Measurements from ENCODE around the gene DPEP2.
A peak's percentile ranks its signal among the peaks of the same experiment; 100 is the strongest.
"Not testable (repeated sequence)": the region's sequence is repeated elsewhere in the genome, so short reads cannot be mapped to it uniquely, and the experiment has no call there.

DPEP2 gene

GRCh38 chr16:67972285-67972684 lies 27.0 kb downstream of the DPEP2 start:
- not testable (repeated sequence) for DNase-seq

GRCh38 chr16:67971111-67971510 lies 28.2 kb downstream of the DPEP2 start:
- no peak for DNase-seq

- DNase-seq, result no peak
These were observed 29.8 kb downstream of the DPEP2 start for GRCh38 chr16:67969254-67970039.

- peak; percentile 82 for DNase-seq
These were observed 30.7 kb downstream of the DPEP2 start, which contains the start of gene SLC12A4 for GRCh38 chr16:67968400-67969253. TSS of gene SLC12A4 (minus strand) at chr16:67968637. CDS start at chr16:67968553, 84 bp downstream.

- DNase-seq, result no peak
These were observed 31.3 kb downstream of the DPEP2 start for GRCh38 chr16:67967958-67968399.

- peak; percentile 31 for DNase-seq
These were observed 31.9 kb downstream of the DPEP2 start for GRCh38 chr16:67967183-67967957.

GRCh38 chr16:67966549-67967182 lies 32.6 kb downstream of the DPEP2 start:
- DNase-seq, result no peak

- DNase-seq, result no peak
These were observed 33.4 kb downstream of the DPEP2 start for GRCh38 chr16:67965668-67966548.

- no peak for DNase-seq
These were observed 34.7 kb downstream of the DPEP2 start for GRCh38 chr16:67964477-67965131.

GRCh38 chr16:67963662-67964321 lies 35.5 kb downstream of the DPEP2 start:
- no peak for DNase-seq

GRCh38 chr16:67963292-67963661 lies 36.0 kb downstream of the DPEP2 start:
- DNase-seq, result no peak

- DNase-seq, result no peak
These were observed 37.1 kb downstream of the DPEP2 start for GRCh38 chr16:67962135-67962534.

GRCh38 chr16:67961551-67961957 lies 37.7 kb downstream of the DPEP2 start:
- no peak for DNase-seq

- no peak for DNase-seq
These were observed 39.6 kb downstream of the DPEP2 start for GRCh38 chr16:67959536-67960329.

- no peak for DNase-seq
These were observed 41.7 kb downstream of the DPEP2 start for GRCh38 chr16:67957622-67958021.

GRCh38 chr16:67954421-67955196 lies 44.7 kb downstream of the DPEP2 start:
- no peak for DNase-seq

GRCh38 chr16:67953641-67954375 lies 45.5 kb downstream of the DPEP2 start:
- no peak for DNase-seq

- DNase-seq, result no peak
These were observed 47.8 kb downstream of the DPEP2 start for GRCh38 chr16:67951485-67951884.
